DMS 273 treated with DMSO at 0.1 percent for 48 hours (cell line): ENCODE results near the gene TAS2R60.
"Not testable (repeated sequence)": the region's sequence is repeated elsewhere in the genome, so short reads cannot be mapped to it uniquely, and the experiment has no call there.

Experiments
- DNase-seq: peaks from one replicate; lab custom pipeline; 2025; lab: John Stamatoyannopoulos, UW

The TAS2R60 gene

DNA sequence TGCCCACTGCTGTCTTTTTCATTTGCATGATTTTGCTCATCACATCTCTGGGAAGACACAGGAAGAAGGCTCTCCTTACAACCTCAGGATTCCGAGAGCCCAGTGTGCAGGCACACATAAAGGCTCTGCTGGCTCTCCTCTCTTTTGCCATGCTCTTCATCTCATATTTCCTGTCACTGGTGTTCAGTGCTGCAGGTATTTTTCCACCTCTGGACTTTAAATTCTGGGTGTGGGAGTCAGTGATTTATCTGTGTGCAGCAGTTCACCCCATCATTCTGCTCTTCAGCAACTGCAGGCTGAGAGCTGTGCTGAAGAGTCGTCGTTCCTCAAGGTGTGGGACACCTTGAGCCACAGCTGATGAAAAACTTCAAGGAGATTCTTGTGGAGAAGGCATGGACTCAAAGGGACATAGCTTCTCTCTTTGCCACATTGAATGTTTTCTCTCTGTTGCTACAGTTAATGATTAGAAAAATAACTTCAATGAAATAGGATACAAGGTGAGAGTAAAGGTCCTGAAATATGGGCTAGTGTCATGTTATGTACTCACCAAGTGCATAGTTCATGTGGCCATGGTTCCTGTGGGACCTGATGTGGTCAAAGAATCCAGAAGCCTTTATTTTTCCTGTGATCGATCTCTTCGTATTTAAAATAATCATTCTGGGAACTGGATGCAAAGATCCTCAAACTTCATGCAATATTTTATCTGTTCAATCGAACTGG is 970 bp downstream of the TAS2R60 start:
- DNase-seq = no peak

DNA sequence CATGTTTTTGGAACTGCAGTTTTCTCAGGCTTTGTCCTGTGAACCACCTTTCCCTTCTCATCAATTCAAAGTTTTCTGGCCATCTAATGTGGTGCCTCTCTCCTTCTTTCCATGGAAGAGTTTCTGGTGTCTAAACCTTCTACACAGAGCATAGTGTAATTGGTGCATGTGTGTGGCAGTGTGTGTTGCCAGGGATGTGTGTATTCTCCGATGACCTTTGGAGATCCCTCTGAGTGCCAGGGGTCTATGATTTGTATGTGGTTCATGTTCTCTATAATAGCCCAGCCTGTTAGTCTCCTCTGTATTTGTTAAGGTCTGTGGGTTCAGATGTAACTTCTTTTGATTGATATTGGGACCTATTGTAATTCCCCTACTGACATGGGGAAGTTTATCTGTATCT is 1.5 kb downstream of the TAS2R60 start:
- no peak for DNase-seq

DNA sequence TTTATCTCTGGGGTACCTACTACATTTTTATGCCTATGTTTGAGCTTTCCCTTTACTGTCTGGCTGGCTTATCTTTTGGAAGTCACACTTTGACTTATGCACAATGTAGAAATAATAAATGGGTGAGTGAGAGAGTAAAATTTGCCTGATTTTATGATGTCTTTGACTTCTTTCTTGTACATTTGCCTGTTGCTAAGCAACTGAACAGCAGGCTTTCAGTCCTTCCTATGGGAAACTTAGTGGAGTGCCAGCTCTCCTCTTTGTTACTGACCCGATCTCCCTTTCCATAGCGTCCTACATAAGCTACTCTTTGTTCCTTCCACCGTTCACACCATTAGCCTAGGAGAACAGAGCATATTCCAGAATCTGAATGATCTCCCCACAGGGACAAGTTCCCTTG is 4.2 kb downstream of the TAS2R60 start:
- no peak for DNase-seq

GRCh38 chr7:143448429-143448828 is 5.2 kb downstream of the TAS2R60 start:
- no peak for DNase-seq

DNA sequence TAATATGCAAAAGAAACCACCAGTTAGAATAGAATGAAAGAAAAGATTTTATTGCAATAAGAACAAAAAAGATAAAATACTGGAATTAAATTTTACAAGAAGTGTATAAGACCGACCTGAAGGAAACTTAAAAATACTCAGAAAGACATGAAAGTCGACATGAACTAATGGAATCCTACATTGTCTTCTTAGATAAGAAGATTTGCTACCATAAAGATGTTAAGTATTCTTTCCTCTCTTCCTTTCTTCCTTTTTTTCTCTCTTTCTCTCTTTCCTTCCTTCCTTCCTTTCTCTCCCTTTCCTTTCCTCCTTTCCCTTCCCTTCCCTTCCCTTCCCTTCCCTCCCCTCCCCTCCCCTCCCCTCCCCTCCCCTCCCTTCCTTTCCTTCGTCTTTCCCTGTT is 6.5 kb downstream of the TAS2R60 start:
- DNase-seq = no peak

DNA sequence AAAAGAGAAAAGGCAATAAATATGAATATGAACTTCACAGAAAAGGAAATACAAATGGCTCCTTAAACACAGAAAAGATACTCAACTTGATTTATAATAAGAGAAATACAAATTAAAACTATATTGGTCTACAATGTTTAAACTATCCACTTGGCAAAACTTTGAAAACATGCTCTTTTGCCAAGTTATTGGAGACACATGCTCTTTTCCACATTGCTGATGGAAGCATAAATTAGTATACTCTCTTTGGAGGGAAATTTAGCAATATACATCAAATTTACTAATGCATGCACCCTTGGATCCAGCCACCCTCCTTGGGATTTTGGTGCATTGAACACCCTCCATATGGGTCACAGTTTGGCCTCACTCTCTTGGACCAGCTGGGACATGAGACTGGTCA is 7.9 kb downstream of the TAS2R60 start:
- no peak for DNase-seq

DNA sequence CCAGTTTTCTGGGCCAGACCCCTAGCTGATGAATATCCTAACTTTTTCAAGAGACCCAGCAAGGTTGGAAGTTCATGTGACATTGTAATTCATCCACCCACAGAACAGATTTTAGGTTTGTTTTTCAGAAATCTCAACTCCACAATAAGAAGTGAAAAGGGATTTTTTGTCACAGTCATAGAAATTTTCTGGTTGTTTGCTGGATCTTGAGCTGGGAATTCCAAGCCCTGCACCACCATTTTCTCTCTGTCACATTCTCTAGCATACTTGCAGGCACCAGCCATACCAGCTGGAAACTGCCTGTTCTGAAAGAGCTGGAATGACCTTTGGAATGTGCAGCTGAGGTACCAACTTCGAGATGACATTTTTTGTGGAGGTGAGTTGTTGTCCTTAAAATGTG is 8.5 kb downstream of the TAS2R60 start:
- DNase-seq = no peak

- DNase-seq = no peak
Measured at GRCh38 chr7:143452495-143452894, 9.2 kb downstream of the TAS2R60 start.

DNA sequence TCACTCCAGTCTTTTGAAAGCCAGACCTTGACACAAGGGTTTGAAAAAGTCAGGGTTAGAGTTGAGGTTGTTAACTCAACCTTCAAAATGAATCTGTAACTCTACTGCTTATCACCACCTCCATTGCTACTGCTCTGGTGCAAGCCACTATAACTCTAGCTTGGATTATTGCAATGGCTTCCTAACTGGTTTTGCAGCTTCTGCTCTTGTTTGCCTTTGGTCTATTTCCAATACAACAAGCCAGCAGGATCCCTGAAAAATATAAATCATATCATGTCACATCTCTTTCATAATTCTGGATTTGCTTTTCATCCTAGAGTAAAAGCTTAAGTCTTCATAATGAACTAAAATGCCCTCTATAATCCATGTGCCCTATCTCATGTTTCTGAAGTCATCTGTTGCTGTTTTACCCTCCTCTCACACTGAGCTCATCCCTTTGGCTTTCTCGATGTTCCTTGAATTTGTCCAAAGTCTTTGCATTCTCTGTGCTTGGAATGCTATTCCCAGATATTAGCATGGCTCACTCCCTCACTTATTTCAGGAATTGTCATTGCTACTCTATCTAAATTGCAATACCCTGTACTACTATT is 10.9 kb downstream of the TAS2R60 start:
- no peak for DNase-seq

GRCh38 chr7:143455491-143455890 is 12.2 kb downstream of the TAS2R60 start:
- DNase-seq = no peak

DNA sequence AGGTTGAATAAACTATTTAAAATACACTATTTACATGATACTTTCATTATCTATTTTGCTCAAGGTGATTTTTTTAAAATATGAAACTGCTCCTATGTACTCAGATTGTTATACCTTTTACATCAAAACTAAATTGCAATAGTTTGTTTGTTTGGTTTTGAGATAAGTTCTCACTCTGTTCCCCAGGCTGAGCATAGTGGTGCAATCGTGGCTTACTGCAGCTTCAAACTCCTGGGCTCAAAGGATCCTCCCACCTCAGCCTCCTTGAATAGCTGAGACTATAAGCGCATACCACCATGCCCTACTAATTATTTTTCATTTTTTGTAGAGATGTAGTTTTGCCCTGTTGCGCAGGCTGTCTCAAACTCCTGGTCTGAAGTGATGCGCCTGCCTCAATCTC is 12.7 kb downstream of the TAS2R60 start:
- no peak for DNase-seq

DNA sequence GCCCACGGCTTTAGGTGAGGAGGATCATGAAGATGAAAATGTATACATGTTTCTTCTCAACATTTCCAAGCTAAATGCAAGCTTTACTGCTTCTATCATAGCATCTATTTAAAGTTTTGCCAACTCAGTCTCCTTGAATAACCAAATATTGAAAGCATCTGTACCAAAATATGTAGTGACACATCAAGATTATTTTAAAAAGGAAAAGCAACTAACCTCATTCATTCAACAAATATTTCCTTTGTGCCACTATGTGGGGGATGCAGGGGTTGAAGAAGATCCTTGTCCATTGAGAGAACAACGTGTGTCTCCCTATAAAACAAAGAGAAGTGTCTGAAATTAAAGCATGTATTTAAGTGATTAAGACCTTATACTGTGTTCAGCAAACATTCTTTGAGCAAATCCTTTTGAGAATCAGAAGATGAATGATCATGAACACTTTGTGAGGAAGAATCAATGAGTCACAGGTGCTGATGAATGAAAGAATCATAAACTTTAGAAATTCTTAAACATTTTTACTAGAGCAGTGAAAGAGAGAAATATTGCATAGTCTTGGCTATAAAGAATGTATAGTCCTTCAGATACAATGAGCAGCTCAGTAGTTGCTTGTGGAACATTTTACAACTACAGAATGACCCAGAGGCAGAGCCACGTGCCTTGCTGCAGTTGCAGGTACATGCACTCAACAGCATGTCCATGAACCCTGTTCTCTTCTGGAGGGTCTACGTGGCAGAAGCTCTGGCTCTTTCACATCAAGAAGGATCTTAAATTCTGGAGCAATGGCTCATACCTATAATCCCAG is 13.9 kb downstream of the TAS2R60 start:
- no peak for DNase-seq

GRCh38 chr7:143458263-143458662 is 15.0 kb downstream of the TAS2R60 start:
- DNase-seq = no peak

- no peak for DNase-seq
Measured at GRCh38 chr7:143458681-143459080, 15.4 kb downstream of the TAS2R60 start.

GRCh38 chr7:143459359-143459758 is 16.1 kb downstream of the TAS2R60 start:
- no peak for DNase-seq

GRCh38 chr7:143460271-143460979 is 17.2 kb downstream of the TAS2R60 start:
- DNase-seq = no peak

GRCh38 chr7:143462045-143462444 is 18.8 kb downstream of the TAS2R60 start:
- DNase-seq = no peak

GRCh38 chr7:143463556-143463955 is 20.3 kb downstream of the TAS2R60 start:
- DNase-seq = no peak

- DNase-seq = no peak
Measured at GRCh38 chr7:143463957-143464356, 20.7 kb downstream of the TAS2R60 start.

DNA sequence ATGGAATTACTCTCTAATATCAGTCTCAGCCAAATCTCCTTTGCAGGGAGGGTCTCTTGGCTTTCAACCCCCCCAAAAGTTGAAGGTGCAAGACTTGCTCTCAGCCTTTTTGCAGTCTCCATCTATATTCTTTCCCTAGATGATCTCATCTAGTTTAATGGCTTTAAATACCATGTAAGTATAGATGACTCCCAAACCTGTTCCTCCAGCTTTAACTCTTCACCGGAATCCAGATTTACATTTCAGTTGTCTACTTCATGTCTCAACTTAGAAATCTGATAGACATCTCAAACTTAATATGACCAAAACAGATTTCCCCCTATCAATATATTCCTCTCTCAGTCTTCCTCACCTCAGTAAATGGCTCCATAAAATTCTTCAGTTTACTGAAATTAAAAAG is 24.5 kb downstream of the TAS2R60 start:
- DNase-seq = no peak

DNA sequence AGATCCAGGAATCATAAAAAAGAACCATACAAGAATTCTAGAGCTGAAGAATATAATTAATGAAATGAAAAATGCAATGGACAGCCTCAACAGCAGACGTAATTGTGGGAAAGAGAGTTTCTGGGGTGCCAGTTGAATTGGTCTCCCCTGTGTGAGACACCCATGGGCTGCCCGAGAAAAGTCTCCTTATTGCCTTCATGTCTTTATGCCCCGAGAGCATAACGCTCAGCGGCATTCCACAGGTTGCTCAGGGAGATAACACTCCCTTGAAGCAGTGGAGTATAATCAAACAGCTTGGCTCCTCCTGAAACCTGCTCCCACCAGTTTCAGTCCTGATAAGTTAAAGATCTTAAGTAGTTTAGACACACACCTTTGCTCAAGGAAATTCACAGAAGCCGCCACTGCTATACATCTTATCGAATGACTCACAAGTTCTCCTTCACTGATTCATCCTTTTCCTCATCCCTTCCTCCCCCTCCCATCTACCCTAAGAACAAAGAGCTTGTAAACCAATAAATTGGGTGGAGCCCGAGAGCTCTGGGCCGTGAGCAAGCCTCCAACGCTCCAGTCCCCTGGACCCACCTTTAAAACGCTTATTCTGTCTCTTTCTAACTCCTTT is 28.9 kb downstream of the TAS2R60 start:
- not testable (repeated sequence) for DNase-seq

- DNase-seq = no peak
Measured at GRCh38 chr7:143477501-143478150, 34.4 kb downstream of the TAS2R60 start, which contains the start of gene TAS2R41. TAS2R41 (plus strand) TSS chr7:143477873; CDS start chr7:143477873, 0 bp downstream.
